Neural cell (in vitro differentiated cells): Measurements from ENCODE around the gene TMEM245.

Experiments
- EP300 ChIP-seq: fragments of 450-650 bp; conservative IDR thresholded peaks from 2 replicates; pipeline ENCODE4 v1.6.1; 2014; ENCODE audit warnings: antibody characterized with exemption, mild to moderate bottlenecking, moderate library complexity; ENCODE audit not compliant: poor library complexity, severe bottlenecking
- EZH2 ChIP-seq: fragments of 200-600, 300-800 bp; shearing (Covaris generic), sonication (generic); IDR thresholded peaks from 2 replicates; pipeline ENCODE4 v1.6.1; 2014; ENCODE audit warnings: antibody characterized with exemption, low read length, borderline replicate concordance, mild to moderate bottlenecking; ENCODE audit not compliant: insufficient read depth, poor library complexity, severe bottlenecking
- MXI1 ChIP-seq: fragments of 450-650 bp; conservative IDR thresholded peaks from 2 replicates; pipeline ENCODE4 v1.6.1; 2014; ENCODE audit warnings: antibody characterized with exemption, mild to moderate bottlenecking; ENCODE audit not compliant: poor library complexity, severe bottlenecking
- POLR2AphosphoS5 ChIP-seq: IDR thresholded peaks from 2 replicates; pipeline ENCODE4 v1.6.1; 2012
- RAD21 ChIP-seq: fragments of 450-650 bp; conservative IDR thresholded peaks from 2 replicates; pipeline ENCODE4 v1.6.1; 2014; ENCODE audit warnings: antibody characterized with exemption, mild to moderate bottlenecking, moderate library complexity
- TAF1 ChIP-seq: IDR thresholded peaks from 2 replicates; pipeline ENCODE4 v1.6.1; 2012; ENCODE audit warnings: low read depth
- TF ChIP-seq, protein P1 (sequence below): fragments of 450-650 bp; IDR thresholded peaks from 2 replicates; pipeline ENCODE4 v1.5.1; 2014; ENCODE audit warnings: antibody characterized with exemption, mild to moderate bottlenecking, moderate library complexity; ENCODE audit not compliant: poor library complexity, severe bottlenecking
- TF ChIP-seq, protein P2 (sequence below): IDR thresholded peaks from 2 replicates; pipeline ENCODE4 v1.6.1; 2012; ENCODE audit warnings: borderline replicate concordance

DNA sequence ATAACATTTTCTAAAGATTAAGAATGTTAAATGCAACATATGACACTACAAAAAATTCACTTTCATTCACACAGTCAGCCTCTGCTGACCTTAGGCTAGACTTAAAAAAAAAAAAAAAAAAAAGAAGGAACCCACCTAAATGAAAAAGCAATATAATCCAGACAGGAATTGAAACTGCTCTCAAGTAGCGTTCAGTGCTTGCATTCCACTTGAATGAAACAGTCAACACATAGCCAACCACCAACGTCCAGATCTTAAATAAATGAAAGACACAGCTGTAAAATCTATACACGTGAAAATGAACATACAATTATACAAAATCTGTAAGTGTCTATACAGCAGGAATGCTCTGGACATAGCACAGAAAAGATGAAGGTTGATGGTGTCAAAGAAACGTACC, 11.4 kb downstream of the TMEM245 start:
- TF ChIP-seq, protein P1, sequence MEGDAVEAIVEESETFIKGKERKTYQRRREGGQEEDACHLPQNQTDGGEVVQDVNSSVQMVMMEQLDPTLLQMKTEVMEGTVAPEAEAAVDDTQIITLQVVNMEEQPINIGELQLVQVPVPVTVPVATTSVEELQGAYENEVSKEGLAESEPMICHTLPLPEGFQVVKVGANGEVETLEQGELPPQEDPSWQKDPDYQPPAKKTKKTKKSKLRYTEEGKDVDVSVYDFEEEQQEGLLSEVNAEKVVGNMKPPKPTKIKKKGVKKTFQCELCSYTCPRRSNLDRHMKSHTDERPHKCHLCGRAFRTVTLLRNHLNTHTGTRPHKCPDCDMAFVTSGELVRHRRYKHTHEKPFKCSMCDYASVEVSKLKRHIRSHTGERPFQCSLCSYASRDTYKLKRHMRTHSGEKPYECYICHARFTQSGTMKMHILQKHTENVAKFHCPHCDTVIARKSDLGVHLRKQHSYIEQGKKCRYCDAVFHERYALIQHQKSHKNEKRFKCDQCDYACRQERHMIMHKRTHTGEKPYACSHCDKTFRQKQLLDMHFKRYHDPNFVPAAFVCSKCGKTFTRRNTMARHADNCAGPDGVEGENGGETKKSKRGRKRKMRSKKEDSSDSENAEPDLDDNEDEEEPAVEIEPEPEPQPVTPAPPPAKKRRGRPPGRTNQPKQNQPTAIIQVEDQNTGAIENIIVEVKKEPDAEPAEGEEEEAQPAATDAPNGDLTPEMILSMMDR: no peak
- TF ChIP-seq EZH2 (no peak), EP300 (no peak), POLR2AphosphoS5 (no peak), RAD21 (no peak), TAF1 (no peak), MXI1 (no peak)
- TF ChIP-seq, protein P2, sequence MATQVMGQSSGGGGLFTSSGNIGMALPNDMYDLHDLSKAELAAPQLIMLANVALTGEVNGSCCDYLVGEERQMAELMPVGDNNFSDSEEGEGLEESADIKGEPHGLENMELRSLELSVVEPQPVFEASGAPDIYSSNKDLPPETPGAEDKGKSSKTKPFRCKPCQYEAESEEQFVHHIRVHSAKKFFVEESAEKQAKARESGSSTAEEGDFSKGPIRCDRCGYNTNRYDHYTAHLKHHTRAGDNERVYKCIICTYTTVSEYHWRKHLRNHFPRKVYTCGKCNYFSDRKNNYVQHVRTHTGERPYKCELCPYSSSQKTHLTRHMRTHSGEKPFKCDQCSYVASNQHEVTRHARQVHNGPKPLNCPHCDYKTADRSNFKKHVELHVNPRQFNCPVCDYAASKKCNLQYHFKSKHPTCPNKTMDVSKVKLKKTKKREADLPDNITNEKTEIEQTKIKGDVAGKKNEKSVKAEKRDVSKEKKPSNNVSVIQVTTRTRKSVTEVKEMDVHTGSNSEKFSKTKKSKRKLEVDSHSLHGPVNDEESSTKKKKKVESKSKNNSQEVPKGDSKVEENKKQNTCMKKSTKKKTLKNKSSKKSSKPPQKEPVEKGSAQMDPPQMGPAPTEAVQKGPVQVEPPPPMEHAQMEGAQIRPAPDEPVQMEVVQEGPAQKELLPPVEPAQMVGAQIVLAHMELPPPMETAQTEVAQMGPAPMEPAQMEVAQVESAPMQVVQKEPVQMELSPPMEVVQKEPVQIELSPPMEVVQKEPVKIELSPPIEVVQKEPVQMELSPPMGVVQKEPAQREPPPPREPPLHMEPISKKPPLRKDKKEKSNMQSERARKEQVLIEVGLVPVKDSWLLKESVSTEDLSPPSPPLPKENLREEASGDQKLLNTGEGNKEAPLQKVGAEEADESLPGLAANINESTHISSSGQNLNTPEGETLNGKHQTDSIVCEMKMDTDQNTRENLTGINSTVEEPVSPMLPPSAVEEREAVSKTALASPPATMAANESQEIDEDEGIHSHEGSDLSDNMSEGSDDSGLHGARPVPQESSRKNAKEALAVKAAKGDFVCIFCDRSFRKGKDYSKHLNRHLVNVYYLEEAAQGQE: no peak
